GF-D8 (cell line): ENCODE results near the gene FSD2.
"Not testable (repeated sequence)": the region's sequence is repeated elsewhere in the genome, so short reads cannot be mapped to it uniquely, and the experiment has no call there.

ENCODE experiments used
- DNase-seq: peaks from one replicate; lab custom pipeline; 2025; lab: John Stamatoyannopoulos, UW

Gene FSD2

GRCh38 chr15:82792068-82792467, 13.8 kb downstream of the FSD2 start:
- DNase-seq, result no peak

- DNase-seq, result no peak
Observed at GRCh38 chr15:82790321-82790720, 15.5 kb downstream of the FSD2 start.

DNA sequence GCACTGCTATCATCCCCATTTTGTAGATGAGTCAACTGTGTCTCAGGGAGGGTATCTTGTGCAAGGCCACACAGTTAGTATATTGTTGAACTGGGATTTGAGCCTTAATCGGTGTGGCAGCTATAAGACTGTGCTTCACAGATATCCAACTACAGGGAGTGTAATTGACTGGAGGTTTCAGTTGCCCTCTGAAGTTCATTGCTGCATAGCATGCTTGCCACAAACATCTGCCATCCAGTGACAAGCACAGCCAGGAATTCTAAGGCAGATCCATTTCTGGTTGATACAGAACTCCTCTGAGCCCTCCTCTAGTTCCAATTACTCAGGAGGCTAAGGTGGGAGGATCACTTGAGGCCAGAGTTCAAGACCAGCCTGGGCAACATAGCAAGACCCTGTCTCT, 16.4 kb downstream of the FSD2 start:
- DNase-seq, result no peak

GRCh38 chr15:82788496-82788895, 17.4 kb downstream of the FSD2 start:
- no peak for DNase-seq

- DNase-seq, result no peak
Observed at GRCh38 chr15:82781349-82781748, 24.5 kb downstream of the FSD2 start.

- no peak for DNase-seq
Observed at GRCh38 chr15:82778755-82779154, 27.1 kb downstream of the FSD2 start.

GRCh38 chr15:82774496-82774895, 31.4 kb downstream of the FSD2 start:
- DNase-seq, result no peak

- DNase-seq, result no peak
Observed at GRCh38 chr15:82771789-82772607, 33.9 kb downstream of the FSD2 start.

DNA sequence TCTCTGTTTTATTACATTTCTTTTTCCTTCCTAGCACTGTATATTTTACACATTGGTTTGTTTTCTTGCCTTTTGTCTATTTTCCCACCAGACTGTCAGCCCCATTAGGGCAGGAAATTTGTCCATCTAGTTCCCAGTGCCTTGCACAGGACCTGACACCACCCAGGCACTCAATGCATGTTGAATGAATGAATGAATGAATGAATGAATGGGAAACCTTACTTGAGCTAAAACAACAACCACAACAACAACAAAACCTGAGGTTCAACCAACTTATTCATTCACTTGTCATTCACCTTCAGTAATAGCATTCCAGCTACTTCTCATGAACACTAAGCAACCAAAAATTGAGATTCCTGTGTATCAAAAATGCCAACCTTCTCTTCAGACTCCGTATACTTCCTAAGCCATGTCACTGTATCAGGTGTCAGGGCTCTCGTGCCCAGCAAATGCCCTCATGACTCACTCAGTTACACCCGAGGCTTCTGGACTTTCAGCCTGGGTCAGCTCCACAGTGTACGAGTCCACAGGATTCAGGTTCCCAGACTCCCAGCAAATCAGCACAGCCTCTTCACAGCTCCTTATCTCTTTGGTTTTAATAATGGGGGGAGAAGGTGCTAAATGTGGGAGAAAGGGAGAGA, 37.3 kb downstream of the FSD2 start:
- DNase-seq, result no peak

GRCh38 chr15:82767163-82767829, 38.6 kb downstream of the FSD2 start:
- no peak for DNase-seq

DNA sequence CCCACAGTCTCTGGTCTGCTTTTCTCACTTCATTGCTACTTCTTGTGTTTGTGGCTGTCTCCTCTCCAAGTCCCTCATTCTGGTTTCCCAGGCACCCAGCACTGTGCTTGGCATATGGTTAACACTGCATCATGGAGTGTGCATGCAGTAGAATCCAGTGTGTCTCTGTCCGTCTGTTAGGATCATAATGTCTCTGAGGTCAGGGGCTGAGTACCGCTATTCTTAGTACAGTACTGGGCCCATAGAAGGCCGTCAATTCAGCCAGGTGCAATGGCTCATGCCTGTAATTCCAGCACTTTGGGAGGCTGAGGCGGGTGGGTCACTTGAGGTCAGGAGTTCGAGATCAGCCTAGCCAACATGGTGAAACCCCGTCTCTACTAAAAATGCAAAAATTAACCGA, 39.7 kb downstream of the FSD2 start:
- not testable (repeated sequence) for DNase-seq

DNA sequence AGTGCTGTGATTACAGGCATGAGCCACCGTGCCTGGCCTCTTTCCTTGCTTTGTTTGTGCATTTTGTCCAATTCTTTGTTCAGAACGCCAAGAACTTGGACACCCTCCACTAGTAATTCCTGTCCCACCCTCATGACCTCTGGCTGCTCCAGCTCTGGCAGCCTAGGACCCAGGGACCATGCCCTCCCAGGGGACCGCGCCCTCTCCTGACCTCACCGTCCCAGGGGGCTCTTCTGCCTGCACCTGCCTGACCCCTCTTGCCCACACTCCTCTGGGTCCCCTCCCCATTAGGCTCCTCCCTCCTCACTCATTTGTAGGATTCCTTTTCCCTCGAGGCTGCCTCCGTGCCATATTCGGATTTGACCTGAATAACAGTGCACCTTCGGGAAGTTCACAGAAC, 41.1 kb downstream of the FSD2 start:
- DNase-seq, result no peak

DNA sequence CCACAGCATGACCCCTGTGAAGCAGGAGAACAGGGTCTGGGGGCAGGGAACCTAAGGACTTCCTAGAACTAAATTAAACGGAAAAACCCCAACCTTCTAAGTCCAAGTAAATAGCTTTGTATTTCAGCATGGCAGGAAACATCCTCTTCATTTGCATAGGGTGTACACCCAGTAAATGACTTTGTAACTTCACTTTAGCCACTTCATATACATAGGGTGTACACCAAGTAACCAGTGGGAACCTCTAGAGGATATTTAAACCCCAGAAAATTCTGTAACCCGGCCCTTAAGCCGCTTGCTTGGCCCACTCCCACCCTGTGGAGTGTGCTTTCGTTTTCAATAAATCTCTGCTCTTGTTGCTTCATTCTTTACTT, 41.8 kb downstream of the FSD2 start:
- DNase-seq, result no peak

GRCh38 chr15:82763361-82764116, 42.3 kb downstream of the FSD2 start:
- no peak for DNase-seq

- peak; percentile 10 for DNase-seq
Observed at GRCh38 chr15:82751308-82751707, 54.6 kb downstream of the FSD2 start.

GRCh38 chr15:82750831-82751180, 55.1 kb downstream of the FSD2 start:
- no peak for DNase-seq

DNA sequence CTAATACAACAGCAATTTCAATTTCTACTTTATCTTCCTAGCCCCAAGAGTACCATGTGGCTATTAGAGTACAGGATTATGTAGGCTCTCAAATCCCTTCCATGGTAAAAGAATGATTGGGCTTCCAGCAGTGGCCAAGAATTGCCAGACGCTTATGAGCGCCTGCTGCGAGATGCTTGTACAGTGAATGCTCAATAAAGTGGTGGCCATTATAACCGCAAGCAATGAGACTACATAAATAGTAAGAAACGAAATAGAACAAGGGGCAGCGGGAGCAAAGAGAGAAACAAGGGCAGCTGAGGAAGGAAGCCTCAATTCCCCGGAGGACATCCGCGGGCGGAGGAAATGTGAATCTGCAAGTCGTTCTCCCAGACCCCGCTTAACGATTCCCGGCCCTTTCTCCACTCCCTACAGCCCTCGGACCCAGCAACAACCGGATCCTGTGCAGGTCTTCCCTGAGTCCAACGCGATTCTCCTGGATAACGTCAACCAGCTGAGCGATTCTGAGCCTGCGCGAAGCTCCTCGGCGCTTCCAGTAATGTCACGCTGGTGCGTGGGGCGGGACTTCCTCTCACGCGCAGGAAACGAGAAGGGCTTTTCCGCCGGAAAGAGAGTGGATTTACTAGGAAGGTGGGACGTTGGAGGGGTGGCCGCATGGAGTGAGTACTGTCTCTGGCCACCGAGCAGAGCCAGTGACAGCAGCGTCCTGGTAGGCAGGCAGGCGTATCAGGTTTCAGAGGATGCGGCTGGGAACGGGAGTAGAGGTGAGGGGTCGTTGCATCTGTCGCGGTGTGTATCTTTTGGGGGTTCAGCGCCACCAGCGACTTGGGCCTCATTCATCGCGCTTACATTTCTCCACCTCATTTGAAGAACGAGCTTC, 55.7 kb downstream of the FSD2 start:
- peak; percentile 83 for DNase-seq

- no peak for DNase-seq
Observed at GRCh38 chr15:82748315-82748714, 57.6 kb downstream of the FSD2 start.

DNA sequence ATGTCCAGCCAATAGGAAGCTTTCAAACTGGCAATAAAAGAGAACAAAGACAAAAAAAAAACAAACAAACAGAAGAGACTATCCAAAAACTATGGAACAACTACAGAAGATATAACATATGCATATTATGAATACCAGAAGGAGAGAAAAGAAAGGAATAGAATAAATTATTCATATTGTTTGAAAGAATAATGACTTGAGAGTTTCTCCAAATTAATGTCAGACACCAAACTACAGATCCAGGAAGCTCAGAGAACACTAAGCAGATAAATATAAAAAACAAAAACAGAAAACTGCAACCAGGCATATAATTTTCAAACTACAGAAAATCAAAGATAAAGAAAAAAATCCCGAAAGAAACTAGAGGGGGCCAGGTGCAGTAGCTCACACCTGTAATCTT, 62.1 kb downstream of the FSD2 start:
- DNase-seq, result no peak

DNA sequence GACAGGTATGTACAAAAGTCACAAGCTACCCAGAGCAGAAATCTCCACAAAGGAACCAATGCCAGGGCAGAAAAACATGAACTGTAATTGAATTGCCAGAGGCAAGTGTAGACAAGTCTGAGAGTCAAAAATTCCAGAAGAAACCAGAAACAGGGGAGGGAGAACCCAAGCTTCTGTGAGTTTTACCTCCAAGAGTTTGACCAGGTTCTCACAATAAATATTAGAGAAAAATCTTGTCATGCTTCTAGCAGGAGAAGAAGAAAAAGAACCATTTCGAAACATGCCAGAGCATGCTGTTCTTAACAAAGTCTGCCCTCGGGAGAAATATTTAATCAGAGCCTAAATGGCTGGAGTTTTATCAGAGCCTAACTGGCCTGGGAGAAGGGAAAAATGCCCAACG, 63.7 kb downstream of the FSD2 start:
- DNase-seq, result no peak

DNA sequence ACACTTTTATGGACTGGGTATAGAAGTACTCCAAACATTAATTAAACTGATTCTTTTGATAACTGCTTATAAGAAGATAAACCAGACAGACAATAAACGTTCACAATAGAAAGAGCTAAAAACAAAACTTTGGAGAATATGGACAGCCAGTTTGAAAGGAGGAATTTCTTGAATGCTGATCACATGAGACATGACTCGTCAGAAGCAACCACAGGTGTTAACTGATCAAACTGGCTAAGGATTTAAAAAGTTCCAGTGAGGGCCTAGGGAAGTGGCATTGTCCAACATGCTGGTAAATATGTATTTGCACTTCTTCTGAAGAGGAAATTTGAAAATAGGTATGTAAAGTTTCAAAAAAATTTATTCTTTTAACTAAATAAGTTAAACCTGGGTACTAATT, 66.8 kb downstream of the FSD2 start:
- no peak for DNase-seq

- DNase-seq, result no peak
Observed at GRCh38 chr15:82737975-82738374, 67.9 kb downstream of the FSD2 start.
